MG63 (cell line): ENCODE results near the gene ACTR3C. TPM values are rescaled to one million over a fixed set of nuclear protein-coding genes. Genes with fewer than 3 reads are reported as not detected.
"Not testable (repeated sequence)": the region's sequence is repeated elsewhere in the genome, so short reads cannot be mapped to it uniquely, and the experiment has no call there.

Source experiments
- DNase-seq: peaks from one replicate; pipeline ENCODE4 v3.0.0-alpha.2; 2020
- H3K27me3 ChIP-seq: fragments of 250-450 bp; sonication (Bioruptor Pico); 2 replicates; pipeline ENCODE4 v1.5.1; 2020; ENCODE audit warnings: mild to moderate bottlenecking, moderate library complexity
- H3K36me3 ChIP-seq: fragments of 250-450 bp; sonication (Bioruptor Pico); 2 replicates; pipeline ENCODE4 v1.5.1; 2020; ENCODE audit warnings: mild to moderate bottlenecking, moderate library complexity
- H3K4me3 ChIP-seq: fragments of 250-450 bp; sonication (Bioruptor Pico); 2 replicates; pipeline ENCODE4 v1.5.1; 2020; ENCODE audit warnings: mild to moderate bottlenecking, moderate library complexity
- H3K9me3 ChIP-seq: fragments of 250-450 bp; sonication (Bioruptor Pico); 2 replicates; pipeline ENCODE4 v1.5.1; 2020; ENCODE audit warnings: mild to moderate bottlenecking, moderate library complexity
- total RNA-seq: library from RNA; depleted of rRNA; stranded (reverse); fragments of >200 nt; shearing (Covaris generic); gene quantifications from 2 replicates; pipeline ENCODE4 v1.2.3, GENCODE V29; 2014; ENCODE audit warnings: low replicate concordance

The ACTR3C gene
- total RNA-seq, 1 experiment from 2014 or later: not detected

DNA sequence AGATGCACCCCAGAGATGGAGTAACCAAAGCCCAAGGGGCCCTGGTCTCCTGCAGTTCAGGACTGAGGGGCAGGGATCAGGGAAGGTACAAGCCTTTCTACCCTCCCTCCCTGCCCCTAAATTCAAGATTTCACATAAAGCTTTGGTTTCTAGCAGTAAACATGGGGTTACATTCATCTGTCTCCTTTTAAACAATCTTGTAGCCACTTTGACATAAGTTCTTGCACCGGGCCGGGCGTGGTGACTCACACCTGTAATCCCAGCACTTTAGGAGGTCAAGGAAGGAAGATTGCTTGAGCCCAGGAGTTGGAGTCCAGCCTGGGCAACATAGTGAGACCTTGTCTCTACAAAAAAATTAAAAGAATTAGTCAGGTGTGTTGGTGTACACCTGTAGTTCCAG, 4.0 kb upstream of the ACTR3C start:
- Histone ChIP-seq H3K4me3 (no peak overlapping the region), H3K36me3 (no peaks in the 10 kb centered on the region)
- no peak for DNase-seq

GRCh38 chr7:150326657-150327268, 3.4 kb upstream of the ACTR3C start:
- no peaks in the 10 kb centered on the region for H3K36me3 ChIP-seq
- no peaks in the 10 kb centered on the region for H3K9me3 ChIP-seq
- H3K4me3 ChIP-seq: no peak overlapping the region
- no peaks in the 10 kb centered on the region for H3K27me3 ChIP-seq
- DNase-seq: no peak

More for the DNA sequence above, 4.0 kb upstream of the ACTR3C start:
- no peaks in the 10 kb centered on the region for H3K27me3 ChIP-seq
- no peaks in the 10 kb centered on the region for H3K9me3 ChIP-seq

- Histone ChIP-seq H3K4me3 (no peak overlapping the region), H3K9me3 (no peaks in the 10 kb centered on the region), H3K27me3 (no peaks in the 10 kb centered on the region), H3K36me3 (no peaks in the 10 kb centered on the region)
- DNase-seq: no peak
Observed at GRCh38 chr7:150325901-150326300, 2.6 kb upstream of the ACTR3C start.

GRCh38 chr7:150325110-150325611, 1.8 kb upstream of the ACTR3C start:
- no peaks in the 10 kb centered on the region for H3K27me3 ChIP-seq
- no peaks in the 10 kb centered on the region for H3K9me3 ChIP-seq
- H3K4me3 ChIP-seq: no peak overlapping the region
- no peak for DNase-seq
- H3K36me3 ChIP-seq: no peaks in the 10 kb centered on the region

DNA sequence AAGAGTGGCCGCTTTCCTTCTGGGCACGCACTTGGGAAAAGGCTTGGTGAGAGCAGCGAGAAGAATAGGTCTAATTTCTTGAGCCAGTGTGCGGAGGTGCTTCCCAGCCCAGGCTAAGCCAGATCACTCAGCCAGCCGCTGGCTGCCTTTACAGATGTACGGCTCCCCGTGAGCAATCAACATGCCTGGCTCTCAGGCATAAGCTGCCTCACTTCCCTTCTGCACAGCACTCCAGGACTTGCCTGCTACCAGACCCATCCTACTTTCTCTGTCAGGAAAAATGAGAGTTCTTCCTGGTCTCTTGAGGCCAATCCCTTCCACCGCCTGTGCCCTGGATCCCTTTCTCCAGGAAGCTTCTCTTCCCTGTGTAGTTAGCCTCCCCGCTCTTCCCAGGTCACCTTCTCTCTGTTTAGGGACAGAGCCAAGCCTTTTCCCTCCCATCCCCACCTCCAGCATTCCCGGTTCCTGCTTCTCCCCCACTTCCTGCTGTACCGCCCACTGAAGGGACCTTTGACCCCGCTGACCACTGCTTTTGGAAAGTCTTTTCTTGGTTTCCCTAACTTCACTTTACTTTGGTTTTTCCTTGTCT, 1.1 kb upstream of the ACTR3C start:
- no peak overlapping the region for H3K4me3 ChIP-seq
- no peaks in the 10 kb centered on the region for H3K27me3 ChIP-seq
- DNase-seq: no peak
- H3K9me3 ChIP-seq: no peaks in the 10 kb centered on the region
- no peaks in the 10 kb centered on the region for H3K36me3 ChIP-seq

GRCh38 chr7:150323682-150324372, 482 bp upstream of the ACTR3C start:
- Histone ChIP-seq H3K27me3 (no peaks in the 10 kb centered on the region), H3K4me3 (no peak overlapping the region), H3K36me3 (no peaks in the 10 kb centered on the region), H3K9me3 (no peaks in the 10 kb centered on the region)
- DNase-seq: no peak

DNA sequence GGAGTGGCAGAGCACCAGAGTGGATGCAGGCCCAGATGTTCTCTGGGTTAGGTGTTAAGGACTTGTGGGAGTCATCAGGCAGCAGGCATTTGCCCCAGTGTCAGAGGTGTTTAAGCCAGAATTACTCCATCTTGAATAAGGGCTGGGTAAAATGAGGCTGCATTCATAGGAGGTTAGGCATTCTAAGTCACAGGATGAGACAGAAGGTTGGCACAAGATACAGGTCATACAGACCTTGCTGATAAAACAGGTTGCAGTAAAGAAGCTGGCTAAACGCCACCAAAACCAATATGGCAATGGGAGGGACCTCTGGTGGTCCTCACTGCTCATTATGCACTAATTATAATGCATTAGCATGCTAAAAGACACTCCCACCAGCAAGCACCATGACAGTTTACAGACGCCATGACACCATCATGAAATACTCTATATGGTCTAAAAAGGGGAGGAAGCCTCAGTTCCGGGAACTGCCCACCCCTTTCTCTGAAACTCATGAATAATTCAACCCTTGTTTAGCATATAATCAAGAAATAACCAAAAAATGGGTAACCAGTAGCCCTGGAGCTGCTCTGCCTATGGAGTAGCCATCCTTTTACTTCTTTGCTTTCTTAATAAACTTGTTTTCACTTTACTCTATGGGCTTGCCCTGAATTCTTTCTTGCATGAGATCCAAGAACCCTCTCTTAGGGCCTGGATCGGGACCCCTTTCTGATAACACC, 1.1 kb downstream of the ACTR3C start:
- Histone ChIP-seq H3K36me3 (no peaks in the 10 kb centered on the region), H3K4me3 (no peak overlapping the region), H3K27me3 (no peaks in the 10 kb centered on the region), H3K9me3 (no peaks in the 10 kb centered on the region)
- DNase-seq: no peak

DNA sequence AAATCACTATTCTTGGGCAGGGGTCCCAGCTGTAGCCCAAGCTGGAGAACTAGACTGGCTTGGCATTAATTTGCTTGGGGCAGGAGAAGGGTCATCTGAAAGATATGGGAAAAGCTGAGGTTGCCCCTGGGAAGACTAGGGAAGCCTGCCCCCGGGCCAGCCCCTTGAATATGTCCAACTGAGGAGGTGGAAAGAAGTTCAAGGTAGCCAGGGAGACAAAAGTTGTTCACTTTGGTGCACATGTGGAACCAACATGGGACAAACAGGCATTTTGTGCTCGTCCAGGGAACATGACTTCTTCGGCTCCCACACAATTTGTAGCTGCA, 1.6 kb downstream of the ACTR3C start:
- no peak for DNase-seq
- H3K9me3 ChIP-seq: no peaks in the 10 kb centered on the region
- no peaks in the 10 kb centered on the region for H3K27me3 ChIP-seq
- no peak overlapping the region for H3K4me3 ChIP-seq
- no peaks in the 10 kb centered on the region for H3K36me3 ChIP-seq

DNA sequence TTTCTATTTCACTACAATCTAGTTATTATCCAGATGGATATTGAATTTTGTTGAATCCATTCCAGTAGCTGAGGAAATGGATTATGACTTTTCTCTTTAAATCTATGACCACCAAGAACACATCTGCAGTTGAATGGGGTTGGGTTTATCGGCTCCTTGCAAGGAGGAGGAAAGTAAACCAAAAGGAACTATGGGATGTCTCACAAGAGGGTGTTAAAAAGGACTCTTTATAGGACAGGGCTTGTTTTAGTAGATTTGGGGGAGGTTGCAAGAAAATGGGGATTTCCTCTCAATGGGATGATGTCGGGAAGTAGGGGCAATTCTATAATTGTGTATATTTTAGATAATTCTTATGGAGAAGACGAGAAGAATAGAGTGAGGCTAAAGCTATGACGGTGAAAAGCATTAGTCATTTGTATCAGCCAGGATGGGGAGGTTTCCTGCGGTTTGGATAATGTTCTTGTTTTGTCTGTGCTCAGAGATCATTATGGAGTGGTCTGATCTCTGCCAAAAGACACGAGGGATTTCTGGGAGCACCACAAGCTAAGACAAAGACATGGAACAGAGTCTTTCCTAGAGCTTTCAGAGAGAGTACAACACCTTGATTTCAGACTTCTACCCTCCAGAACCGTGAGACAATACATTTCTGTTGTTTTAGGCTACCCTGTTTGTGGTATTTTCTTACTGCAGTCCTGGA, 5.4 kb downstream of the ACTR3C start:
- no peaks in the 10 kb centered on the region for H3K27me3 ChIP-seq
- no peaks in the 10 kb centered on the region for H3K9me3 ChIP-seq
- no peak overlapping the region for H3K4me3 ChIP-seq
- H3K36me3 ChIP-seq: no peaks in the 10 kb centered on the region
- peak; percentile 48 for DNase-seq

GRCh38 chr7:150316987-150317386, 6.4 kb downstream of the ACTR3C start:
- H3K4me3 ChIP-seq, H3K27me3 ChIP-seq, H3K9me3 ChIP-seq, H3K36me3 ChIP-seq, DNase-seq: not testable (repeated sequence)

DNA sequence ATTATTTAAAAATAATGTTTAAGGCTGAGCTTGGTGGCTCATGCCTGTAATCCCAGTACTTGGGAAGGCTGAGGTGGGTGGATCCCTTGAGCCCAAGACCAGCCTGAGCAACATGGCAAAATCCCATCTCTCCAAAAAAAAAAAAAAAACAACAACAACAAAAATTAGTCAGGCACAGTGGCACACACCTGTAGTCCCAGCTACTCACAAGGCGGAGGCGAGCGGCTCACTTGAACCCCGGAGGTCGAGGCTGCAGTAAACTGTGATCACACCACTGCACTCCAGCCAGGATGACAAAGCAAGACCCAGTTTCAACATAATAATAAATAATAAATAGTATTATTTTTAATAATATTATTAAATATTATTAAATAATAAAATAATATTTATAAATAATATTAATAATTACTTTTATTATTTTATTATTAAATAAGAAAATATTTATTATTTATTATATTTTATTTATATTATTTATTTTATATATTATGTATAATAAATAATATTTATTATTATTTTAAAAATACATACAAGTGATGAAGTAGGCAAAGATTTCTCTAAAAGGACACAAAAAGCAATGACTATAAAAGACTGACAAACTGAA, 8.6 kb downstream of the ACTR3C start:
- Histone ChIP-seq H3K36me3 (no peaks in the 10 kb centered on the region), H3K27me3 (no peaks in the 10 kb centered on the region), H3K9me3 (no peaks in the 10 kb centered on the region), H3K4me3 (no peak overlapping the region)
- no peak for DNase-seq

DNA sequence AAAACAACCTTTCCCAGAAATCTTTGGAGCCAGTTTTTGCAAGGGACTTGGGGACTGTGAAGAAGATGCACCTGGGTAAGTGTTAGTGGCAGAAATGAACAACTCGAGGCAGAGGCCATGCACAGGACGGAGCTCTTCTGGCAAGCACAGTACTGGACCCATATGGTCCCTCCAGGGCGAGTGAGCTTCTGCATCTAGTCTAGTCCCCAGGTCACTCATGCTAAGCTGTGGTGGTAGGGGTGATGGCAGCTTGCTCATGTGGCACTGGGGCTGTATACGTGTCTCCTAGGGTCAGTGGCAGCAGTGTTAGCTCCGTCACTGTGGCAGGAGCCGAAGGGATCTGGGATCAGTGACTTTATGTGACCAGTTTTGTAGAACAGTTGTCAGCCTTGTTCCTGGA, 9.5 kb downstream of the ACTR3C start:
- Histone ChIP-seq H3K27me3 (no peaks in the 10 kb centered on the region), H3K4me3 (no peak overlapping the region), H3K9me3 (no peaks in the 10 kb centered on the region), H3K36me3 (no peaks in the 10 kb centered on the region)
- DNase-seq: no peak

GRCh38 chr7:150313367-150313809, 10.0 kb downstream of the ACTR3C start:
- Histone ChIP-seq H3K9me3 (no peaks in the 10 kb centered on the region), H3K36me3 (no peaks in the 10 kb centered on the region), H3K4me3 (no peak overlapping the region), H3K27me3 (no peaks in the 10 kb centered on the region)
- no peak for DNase-seq

DNA sequence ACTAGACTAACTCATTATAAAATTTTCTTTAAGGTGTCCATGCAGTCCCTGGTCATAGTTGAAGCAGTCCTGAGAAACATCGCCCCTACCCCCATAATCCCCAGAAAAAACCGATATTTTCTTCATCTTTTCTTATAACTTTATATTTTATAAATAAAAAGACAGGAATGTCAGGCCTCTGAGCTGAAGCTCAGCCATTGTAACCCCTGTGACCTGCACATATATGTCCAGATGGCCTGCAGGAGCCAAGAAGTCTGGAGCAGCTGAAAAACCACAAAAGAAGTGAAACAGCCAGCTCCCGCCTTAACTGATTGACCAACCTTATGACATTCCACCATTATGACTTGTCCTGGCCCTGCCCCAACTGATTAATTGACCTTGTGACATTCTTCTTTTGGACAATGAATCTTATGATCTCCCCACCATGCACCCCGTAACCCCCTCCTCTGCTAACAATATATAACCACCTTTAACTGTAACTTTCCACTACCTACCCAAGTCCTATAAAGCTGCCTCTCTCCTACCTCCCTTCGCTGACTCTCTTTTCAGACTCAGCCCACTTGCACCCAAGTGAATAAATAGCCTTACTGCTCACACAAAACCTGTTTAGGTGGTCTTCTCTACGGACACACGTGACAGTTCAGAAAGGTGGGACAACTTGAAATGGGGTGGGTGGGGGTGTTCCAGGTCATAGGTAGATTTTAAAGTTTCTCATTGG, 10.5 kb downstream of the ACTR3C start:
- not testable (repeated sequence) for H3K9me3 ChIP-seq, H3K4me3 ChIP-seq, H3K27me3 ChIP-seq, H3K36me3 ChIP-seq
- DNase-seq: peak; percentile 8

- Histone ChIP-seq H3K27me3 (no peaks in the 10 kb centered on the region), H3K36me3 (no peaks in the 10 kb centered on the region), H3K9me3 (no peaks in the 10 kb centered on the region), H3K4me3 (no peak overlapping the region)
- no peak for DNase-seq
Observed at GRCh38 chr7:150311711-150312110, 11.6 kb downstream of the ACTR3C start.

- H3K27me3 ChIP-seq: no peaks in the 10 kb centered on the region
- no peak overlapping the region for H3K4me3 ChIP-seq
- no peaks in the 10 kb centered on the region for H3K9me3 ChIP-seq
- H3K36me3 ChIP-seq: no peaks in the 10 kb centered on the region
- DNase-seq: no peak
Observed at GRCh38 chr7:150311146-150311545, 12.2 kb downstream of the ACTR3C start.
